T-helper 9 cell (primary cell): ENCODE measurements around the gene COQ8B.

Experiments used
- DNase-seq: peaks from one replicate; pipeline ENCODE4 v3.0.0-alpha.2; 2020

The COQ8B gene

DNA sequence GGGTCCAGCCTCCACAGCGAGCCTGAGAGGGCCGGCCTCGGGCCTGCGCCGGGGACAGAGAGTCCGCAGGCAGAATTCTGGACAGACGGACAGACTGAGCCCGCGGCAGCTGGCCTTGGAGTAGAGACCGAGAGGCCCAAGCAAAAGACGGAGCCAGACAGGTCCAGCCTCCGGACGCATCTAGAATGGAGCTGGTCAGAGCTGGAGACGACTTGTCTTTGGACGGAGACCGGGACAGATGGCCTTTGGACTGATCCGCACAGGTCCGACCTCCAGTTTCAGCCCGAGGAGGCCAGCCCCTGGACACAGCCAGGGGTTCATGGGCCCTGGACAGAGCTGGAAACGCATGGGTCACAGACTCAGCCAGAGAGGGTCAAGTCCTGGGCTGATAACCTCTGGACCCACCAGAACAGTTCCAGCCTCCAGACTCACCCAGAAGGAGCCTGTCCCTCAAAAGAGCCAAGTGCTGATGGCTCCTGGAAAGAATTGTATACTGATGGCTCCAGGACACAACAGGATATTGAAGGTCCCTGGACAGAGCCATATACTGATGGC is 716 bp upstream of the COQ8B start:
- DNase-seq = no peak

DNA sequence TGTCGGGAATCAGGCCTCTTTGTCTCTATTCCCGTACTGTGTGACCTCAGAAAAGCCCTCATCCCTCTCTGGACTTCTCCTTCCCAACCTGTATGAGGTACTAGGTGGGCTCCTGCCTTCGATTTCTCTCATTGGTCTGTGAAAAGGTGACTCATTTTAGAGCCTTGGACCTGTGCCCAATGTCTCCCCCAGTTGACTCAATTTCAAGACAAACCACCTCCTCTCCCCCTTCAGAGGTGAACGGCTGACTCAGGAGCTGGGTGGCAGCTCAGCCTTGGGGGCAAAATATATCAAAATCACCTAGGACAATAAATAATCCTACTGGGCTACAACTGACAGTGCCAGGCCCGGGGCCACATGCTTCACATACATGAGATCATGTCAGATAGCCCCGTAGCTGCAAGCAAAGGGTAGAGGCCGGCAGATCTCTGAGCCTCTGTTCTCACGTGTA is 630 bp downstream of the COQ8B start:
- DNase-seq = peak; percentile 48

DNA sequence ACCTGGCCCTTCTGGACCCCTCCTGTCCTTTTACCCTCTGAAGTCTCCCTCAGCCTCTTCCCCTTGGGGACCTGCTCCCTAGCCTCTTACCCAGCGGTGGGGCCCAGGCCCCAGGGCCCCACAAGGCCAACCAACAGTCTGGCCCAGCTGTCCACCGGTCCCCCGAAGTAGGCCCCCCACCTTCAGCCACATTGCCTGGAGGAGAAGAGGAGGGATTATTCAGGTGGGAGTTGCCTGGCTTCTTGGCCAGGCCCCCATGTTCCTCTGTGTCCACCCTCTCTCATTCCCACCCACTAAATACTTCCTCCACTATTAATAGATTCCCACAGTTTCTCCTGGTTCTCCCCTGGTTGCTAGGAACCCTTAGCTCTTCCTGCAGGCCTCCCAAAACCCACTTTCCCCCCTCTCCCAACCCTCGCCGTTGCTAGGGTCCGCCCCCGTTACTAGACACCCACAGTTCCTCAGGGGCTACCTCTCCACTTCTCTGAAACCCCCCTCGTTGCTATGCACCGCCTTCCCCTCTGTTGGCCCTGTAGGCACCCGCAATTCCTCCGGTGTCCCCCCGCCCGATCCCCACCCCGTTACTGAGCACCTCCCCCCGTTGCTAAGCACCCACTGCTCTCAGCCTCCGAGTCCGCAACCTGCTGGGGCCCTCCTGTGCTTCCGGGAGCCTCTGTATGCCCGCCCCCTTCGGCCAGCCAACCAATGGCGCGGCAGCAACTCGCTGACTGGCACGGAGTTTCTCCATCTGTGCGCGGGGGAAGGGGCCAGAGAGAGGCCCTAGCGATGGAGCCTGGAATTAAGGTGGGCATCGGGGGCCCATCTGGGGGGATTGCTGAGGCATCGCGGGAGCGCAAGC is 2.0 kb downstream of the COQ8B start:
- peak; percentile 90 for DNase-seq

DNA sequence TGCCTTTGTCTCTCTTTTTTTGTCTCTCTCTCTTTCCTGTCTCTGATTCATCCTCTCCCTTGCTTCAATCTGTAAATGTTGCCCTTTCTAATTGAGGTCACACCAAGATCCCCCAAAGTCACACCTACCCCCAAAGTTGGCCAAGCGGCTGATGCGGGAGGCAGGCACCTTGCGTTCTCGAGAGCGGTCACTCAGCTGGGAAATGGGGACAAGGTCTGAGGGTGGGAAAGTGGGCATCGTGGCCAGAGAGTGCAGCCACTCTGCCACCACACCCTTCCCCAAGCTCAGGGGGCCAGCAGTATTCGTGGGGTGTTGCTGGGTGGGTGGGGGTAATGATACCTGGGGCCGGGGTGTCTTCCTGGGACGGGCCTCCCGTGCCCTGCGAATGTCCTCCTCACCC is 2.7 kb downstream of the COQ8B start:
- DNase-seq = no peak

DNA sequence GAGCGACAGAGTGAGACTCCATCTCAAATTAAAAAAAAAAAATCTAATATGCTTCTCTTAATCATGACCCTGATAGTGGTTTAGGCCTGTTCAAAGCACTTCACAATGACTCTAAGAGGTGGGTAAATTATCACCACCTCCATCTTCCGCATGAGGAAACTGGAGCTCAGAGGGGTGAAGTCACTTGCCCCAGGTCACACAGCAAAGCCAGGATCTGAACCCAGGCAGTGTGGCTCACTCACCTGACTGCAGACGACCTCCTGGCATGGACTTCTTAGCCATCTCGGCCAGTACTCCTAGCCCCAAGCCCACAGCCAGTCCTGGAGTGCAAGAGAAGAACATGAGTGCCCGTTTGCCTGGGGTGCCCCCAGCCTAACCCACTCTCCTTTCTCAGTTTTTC is 6.9 kb downstream of the COQ8B start:
- no peak for DNase-seq

DNA sequence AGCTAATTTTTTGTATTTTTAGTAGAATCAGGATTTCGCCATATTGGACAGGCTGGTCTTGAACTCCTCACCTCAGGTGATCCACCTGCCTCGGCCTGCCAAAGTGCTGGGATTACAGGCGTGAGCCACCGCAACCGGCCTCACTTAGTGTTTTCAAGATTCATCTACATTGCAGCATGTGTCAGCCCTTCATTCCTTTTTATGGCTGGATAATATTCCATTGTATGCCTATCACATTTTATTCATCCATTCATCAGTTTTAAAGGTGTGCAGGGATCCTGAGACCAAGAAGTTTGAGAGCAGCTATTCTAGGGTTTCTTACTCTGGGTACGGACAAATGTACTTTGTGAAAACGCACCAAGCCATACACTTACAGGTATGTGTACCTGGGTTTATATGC is 9.1 kb downstream of the COQ8B start:
- no peak for DNase-seq

DNA sequence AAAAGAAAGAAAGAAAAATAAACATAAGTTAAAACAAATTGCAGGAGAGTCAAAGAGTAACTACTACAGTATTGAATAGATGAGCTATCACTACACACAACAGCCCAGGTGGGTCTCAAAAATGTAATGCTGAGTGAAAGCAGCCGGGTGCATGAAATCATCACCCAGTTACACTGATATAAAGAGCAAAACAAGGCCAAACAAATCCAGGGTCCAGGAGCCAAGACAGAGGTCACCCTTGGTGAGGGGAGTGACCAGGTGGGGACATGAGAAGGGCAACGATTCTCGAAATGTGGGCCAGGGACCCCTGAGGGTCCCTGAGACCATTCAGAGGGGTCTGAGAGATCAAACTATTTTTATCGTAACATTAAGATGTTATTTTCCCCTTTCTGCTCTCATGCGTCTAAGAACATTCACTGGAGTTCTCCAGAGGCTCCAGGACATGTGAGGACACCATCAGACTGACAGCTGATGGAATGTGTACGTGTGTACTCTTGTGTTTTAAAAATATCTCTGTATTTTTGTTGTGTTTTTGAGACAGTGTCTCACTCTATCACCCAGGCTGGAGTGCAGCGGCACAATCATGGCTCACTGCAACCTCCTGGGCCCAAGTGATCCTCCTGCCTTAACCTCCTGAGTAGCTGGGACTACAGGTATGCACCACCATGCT is 10.6 kb downstream of the COQ8B start:
- no peak for DNase-seq

DNA sequence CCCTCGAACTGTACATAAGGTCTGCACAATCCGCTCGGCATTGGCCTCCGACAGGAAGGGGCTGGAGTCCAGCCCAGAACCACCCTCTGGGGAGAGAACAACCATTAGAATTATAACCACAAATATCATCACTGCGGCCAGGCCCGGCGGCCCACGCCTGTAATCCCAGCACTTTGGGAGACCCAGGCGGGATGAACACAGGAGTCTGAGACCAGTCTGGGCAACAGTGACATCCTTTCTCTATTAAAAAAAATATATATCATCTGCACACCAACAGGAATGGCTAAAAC is 11.4 kb downstream of the COQ8B start:
- no peak for DNase-seq

DNA sequence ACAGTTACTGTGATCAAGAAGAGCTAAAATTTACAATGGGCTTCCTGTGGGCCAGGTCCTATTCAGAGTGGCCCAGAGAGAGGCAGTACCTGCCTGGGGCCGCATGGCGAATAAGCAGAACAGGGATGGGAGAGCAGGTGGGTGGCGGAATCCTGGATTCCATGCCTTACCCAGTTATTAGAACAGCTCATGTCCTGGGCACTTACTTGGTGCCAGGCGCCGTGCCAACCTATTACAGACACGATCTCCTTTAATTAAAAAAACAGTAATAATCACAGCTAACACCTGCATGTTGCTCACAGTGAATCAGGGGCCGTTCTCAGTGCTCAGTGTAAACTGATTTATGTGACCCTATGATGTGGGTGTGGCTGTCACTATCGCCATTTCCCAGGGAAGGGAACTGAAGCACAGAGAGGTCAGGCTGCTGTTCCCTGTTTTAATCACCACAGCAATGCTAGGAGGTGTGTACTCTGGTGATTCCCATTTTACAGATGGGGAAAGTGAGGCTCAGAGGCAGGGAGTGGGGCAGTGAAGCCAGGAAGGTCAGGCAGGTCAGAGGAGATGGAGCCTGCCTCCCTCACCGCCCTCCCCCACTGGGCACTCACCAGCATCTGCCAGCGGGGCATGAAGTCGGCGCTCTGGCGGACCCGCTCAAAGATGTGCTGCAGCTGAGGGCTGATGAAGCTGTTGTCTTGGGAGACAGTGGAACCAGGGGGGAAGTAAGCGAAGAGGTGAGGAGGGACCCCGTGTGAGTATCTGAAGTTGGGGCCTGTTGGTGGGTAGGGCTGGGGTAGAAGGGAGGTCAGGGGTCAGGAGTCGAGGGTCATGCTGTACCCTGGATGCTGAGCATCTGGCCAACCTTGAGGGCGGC is 12.0 kb downstream of the COQ8B start:
- no peak for DNase-seq

DNA sequence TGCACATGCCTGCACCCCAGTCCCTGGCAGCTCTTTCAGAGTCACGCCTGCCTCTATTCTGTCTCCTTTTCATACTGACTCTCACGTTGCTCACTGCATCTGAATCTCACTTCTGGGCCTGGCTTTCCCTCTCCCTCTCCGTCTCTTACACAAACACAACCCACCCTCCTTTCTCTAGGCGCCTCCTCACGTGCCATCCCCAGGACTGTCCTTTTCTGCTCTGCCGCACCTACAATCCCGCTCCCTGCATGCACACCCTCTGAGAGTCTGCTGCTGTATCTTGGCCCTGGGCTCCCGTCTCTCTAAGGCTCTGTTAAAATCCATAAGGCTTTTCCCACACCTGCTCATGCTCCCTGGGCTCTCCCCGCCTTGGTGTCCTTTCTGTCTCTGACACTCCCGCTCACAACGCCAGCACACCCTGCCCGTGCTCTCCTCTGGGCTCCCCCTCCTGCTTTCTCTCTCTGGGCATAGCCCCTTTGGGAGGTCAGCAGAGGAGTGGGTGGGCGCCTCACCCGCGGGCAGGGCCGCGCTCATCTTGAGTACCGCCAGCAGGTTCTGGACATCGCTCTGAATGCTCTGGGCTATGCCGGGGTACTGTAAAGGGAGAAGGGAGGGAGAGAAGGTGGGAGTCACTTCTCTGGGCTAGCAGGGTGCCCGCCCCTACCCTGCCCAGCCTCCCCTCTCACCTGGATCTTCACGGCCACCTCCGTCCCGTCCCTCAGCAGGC is 13.5 kb downstream of the COQ8B start:
- no peak for DNase-seq

DNA sequence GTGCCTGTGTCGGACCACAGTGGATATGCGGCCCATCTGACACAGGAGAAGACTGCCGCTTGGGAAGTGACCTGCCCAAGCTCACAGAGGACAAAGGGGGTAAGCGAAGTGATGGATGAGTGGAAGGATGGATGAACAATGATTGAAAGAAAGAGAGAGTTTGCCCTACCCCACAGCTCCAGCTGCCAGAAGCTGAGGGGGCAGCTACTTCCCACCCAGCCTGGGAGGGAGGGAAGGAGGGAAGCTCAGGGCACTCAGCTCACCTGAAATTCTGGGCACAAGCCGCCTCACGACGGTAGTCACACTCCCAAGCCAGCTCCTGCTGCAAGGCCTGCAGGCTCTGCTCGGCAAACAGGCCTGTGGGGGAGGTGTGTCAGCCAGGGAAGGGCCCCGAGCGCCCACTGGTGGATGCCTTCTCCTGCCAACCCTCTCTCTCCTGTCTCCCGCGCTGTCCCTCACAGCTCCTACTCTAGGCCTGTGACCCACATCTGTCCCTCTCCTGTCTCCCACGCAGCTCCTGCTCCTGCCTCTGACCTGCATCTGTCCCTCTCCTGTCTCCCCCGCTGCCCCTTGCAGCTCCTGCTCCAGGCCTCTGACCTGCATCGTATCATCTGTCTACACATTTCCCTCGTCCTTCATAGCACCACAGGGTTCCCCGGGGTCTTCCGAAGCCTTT is 14.2 kb downstream of the COQ8B start:
- no peak for DNase-seq

DNA sequence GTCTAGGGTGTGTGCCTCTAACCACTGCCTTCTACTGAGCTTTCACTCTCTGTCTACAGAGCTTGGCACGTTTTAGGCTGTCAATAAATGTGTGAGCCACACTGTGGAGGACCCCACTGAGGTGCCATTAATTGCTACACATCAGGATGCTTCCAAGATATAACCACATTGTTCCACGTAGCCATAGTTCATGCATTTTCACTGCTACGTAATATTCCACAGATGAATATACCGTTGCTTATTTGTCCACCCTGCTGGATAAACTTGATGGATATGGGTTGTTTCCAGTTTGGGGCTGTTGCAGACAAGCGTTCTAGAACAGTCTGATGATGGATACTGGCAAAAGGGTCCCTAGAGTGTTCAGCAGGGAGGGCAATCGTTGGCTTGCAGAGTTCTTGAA is 14.9 kb downstream of the COQ8B start:
- no peak for DNase-seq

DNA sequence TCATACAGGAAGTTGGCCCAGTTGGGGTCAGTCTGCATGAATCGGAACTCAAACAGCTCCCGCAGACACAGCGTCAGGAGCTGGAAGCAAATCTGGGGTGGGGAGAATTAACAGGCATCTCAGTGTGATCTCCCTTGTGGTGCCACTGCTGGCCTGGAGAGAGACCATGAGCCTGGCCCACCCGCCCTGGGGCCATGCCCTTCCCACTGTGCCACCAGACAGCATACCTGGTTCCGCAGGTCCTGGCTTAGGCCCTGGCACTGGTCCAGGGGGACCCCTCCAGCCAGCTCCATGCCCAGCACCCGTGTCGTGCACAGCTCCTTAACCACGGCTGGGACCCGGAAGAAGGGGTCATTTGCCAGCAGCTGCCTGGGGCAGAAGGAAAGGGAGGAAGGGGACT is 16.6 kb downstream of the COQ8B start:
- no peak for DNase-seq

DNA sequence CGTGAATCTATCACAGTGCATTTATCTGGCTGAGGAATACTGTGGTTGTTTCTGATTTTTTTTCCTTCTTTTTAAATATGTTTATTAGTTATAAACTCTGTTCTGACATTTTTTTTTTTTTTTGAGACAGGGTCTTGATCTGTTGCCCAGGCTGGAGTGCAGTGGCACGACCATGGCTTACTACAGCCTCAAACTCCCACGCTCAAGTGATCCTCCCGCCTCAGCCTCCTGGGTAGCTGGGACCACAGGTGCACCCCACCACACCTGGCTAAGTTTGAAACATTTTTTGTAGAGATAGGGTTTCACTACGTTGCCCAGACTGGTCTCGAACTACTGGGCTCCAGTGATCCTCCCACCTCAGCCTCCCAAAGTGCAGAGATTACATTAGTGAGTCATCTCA is 19.7 kb downstream of the COQ8B start:
- no peak for DNase-seq

DNA sequence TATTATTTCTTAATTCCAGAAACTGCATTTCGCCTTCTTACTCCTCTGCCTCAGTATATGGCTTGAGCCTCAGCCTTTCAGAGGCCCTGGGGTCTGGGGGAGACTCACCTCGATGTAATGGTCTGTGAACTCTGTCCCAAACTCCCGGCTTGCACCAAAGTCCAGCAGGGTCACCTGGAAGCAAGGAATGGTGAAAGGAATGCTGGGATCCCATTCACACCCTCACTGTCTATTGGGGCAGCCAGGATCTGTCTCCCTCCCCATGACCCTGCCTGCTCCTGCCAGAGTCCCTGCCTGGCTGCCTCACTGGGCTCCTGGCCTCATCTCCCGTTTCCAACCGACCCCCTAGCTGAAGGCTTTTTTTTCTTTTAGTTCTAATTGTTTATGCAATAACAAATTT is 20.8 kb downstream of the COQ8B start:
- no peak for DNase-seq

DNA sequence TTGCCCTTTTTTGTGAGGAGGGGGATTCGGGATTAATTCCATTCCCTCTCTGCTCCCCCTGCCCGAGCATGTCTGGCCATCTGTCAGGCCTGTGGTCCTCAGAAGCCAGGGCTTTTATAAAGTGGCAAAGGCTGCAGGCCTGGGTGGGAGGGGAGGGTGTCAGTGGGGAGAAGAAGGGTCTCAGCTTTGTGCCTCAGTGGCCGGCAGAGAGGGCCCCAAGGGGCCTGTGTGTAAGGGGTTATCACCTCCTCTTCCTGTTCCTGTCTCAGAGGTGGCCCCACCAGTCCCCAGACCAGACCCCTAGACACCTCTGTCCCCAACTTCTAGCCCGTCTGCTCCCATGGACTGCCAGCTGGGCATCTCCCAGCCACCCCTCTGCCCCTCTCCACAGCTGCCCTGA is 22.8 kb downstream of the COQ8B start:
- no peak for DNase-seq

DNA sequence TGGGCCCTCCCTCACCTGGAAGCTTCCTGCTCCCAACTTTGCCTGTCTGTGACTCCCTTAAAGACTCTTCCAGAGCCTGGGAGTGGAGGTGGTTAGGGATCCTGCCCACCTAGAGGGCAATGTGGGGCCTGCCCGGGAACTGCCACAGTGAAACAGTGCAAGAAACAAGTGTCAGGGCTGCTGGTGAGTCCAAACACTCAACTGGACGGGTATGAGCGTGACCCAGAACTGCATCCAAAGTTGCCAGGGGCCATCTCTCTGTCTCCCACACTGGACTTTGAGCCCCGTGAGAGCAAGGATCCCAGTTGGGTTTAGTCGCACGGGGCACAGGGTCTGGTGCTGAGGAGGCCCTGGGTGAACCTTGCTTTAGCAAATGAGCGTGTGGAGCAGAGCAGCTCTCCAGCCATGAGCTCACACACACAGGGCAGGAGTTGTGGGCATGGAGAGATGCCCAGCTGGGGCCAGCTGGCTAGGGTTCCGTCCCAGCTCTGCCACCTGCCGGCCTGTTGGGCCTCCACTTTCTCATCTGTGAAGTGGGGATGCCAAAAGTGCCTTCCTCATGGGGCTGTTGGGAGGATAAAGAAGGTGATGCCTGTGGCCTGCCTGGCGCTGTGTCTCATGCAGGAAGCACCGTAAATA is 23.4 kb downstream of the COQ8B start:
- DNase-seq = no peak

DNA sequence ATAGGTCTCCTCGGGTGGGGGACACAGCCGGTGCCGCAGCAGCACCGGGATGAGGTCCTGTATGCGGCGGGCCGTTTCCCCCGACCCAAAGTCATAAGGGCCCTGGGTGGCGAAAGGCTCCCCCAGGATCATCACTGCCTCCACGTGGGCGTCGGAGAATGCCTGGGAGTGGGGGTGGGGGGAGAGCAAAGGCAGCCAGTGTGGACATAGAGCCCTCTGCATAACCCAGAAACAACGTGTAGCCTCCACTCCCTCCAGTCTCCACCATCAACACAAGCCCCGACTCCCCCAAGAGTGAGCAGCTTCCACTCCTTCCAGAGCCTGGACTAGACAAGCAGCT is 24.5 kb downstream of the COQ8B start:
- DNase-seq = no peak

DNA sequence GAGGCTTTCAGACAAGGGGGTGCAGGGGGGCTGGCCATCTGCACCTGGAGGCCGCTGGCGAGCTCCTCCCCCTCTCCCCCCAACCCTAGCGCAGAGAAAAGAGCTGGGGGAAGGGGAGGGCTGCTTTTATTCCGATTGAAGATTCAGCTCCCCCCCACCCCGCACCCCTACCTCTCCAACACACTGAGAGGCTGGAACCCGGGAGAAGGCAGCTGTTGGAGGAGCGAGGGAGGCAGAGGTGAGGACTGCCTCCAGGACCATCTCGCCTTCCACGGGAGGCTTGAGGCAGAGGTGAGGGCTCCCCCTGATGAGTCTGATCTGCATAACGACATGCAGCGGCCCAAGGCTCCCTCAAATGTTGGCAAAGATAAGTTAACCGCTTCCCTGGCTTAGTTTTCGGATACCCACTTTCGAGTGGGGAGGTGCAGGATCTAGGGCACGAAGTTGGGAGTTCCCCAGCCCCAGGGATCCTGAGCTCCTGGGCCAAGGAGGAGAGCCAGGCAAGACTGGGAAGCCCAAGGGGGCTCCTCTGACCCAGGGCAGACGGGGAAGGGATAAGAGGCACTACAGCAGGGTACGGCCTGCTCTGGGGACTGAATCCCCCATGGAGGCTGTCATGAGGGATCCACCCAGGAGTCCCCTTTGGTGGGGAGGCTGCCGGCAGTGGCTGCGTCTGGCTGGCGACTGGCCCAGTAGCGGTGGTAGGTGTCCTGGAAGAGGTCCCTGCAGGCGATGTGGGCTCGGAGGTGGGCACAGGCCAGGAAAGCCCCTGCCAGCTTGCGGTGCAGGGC is 25.1 kb downstream of the COQ8B start:
- no peak for DNase-seq

DNA sequence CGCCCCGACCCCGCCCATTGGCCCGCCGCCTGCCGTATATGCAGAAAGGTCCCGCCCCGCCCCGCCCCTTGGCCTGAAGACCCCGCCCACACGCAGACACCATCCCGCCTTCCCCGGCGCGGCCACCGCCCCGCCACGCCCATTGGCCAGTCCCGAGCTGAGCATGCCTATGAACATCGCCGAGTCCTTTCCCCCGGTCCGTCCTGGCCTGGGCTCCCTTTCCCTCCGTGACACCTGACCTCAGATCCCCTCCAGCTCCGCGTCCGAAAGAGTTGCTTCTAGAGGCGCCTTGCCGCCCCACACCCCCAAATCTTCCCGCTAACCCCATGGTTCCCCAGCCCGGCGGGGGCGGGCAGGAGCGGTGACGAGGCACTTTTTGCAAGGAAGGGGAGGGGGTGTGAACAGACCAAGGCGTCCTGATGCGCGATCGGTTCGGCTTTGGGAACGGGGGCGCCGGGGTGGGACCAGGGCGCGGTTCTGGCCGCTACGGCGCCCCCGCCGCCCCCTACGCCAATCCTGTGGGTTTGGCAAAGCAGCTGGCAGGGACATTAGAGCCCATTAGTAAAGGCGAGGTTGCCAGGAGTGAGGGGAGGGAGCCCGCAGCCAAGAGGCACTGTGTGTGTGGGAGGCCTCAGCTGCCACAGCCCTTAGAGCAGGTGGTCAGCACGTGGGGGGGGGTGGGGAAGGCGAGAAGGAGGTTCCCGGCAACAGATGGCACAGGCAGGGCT is 25.8 kb downstream of the COQ8B start:
- DNase-seq = peak; percentile 90
